GM19455 (cell line): ENCODE results near the gene ZNF385C.
"Not testable (repeated sequence)": the region's sequence is repeated elsewhere in the genome, so short reads cannot be mapped to it uniquely, and the experiment has no call there.

Experiments used
- ATAC-seq: cut with Tn5 transposase; IDR thresholded peaks from one replicate; pipeline ENCODE4 v1.9.1; 2021; ENCODE audit not compliant: unreplicated experiment

ZNF385C gene, protein sequence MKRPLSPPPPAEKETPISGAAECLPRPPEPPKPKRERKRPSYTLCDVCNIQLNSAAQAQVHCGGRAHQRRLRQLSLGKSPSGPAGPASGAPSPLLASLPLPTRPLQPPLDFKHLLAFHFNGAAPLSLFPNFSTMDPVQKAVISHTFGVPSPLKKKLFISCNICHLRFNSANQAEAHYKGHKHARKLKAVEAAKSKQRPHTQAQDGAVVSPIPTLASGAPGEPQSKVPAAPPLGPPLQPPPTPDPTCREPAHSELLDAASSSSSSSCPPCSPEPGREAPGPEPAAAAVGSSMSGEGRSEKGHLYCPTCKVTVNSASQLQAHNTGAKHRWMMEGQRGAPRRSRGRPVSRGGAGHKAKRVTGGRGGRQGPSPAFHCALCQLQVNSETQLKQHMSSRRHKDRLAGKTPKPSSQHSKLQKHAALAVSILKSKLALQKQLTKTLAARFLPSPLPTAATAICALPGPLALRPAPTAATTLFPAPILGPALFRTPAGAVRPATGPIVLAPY

DNA sequence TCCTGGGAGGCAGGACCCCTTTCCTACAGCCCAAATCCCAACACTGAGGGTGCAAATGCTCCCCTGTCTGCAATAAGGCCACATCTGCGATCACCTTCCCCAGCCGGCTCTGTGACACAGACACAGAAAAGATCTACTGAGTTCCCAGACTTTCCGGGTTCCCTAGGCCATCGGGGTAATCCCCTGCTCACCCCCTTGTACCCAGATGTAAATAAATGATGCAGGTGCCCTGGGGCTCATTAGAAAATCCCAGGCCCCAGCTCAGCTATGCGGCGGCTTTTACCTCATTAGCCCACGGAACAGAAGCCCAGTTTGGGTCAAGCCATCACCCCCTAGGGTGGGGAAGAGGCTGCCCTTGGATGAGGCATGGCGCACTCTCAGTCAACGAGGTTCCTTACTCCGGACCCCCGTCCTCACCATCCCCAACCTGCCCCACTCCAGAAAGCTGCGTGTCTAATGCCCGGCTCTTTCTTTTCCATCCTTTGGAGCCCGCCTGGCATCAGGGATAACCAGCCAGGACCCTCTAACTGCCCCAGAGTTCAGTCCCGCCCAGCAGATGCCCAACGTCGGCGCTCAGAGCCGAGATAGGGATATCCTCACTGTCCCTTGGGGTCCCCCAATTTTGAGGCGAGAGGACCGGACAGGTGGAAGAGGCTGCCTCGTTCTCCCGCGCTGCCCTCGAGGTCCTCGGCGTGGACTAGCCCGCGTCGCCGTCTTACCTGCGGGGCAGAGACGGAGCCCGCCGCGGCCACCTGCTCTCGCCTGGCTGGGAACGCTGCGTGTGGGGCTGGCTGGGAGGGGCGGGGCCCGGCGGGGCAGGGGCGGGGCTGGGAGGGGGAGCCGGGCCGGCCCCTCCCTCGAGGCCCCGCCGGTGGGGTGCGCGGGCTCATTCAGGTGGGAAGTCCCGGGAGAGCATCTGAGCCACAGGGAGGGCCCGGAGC is at the start of gene ZNF385C:
Gene ZNF385C (minus strand): TSS at position 783 of the 941 bp plus-strand sequence. CDS start 35,417 bp downstream, outside the sequence.
- ATAC-seq: no peak

DNA sequence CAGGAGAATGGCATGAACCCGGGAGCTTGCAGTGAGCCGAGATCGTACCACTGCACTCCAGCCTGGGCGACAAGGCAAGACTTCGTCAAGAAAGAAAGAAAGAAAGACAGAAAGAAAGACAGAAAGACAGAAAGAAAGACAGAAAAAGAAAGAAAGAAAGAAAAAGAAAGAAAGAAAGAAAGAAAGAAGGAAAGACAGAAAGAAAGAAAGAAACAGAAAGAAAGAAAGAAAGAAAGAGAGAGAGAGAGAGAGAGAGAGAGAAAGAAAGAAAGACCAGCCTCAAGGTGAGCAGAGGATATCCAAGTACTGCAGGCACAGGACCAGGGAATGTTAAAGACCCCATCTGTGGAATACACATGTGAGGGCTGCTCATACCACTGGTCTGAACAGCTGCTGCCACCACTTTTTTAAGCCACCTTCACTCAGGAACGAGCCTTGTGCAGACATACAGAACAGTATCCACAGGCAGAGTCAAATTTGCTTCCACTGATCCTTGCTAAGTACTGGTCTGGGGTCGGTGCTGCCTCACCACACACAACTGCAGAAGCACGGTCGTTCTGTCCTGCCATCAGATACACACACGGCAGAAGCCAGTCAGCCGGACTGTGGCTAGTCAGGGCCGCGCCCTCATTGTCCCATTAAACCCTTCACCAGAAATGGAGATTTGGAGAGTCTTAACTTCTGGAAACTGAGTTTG is 48.8 kb upstream of the ZNF385C start:
- ATAC-seq: no peak

DNA sequence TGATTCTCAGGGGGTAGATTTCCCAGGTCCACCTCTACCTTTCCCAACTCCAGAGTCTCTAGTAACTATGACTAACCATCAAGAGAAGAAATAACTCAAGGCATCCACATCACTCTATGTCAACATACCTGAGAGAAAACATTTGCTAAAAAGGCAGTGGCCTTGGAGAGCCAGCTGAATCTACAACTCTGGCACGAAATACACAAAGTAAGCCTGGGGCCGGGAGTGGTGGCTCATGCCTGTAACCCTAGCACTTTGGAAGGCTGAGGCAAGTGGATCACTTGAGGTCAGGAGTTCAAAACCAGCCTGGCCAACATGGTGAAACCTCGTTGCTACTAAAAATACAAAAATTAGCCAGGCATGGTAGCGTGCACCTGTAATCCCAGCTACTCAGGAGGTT is 44.9 kb upstream of the ZNF385C start:
- not testable (repeated sequence) for ATAC-seq

DNA sequence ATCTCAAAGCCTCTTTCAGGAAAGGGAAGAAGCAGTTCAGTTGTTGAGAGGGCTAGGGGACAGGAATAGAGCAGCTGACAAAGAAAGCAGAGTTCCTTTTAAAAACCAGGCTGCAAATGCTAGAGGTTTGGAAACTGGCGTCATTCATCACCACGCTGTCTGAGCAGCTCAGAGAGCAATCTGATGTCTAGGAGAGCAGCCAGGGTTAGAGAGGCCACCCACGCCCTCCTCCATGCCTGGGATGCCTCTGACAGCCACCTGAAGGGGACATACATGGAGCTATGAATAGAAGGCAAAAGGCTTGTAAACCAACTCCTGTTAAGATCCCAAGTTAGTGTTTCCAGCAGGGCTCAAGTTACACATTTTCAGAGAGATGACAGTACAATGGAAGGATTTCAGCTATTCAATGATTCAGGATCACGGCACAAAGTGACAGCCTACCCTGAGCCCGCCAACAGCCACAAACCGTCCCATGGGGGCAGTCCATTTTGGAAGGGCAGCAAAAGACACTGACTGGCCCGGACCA is 44.2 kb upstream of the ZNF385C start:
- ATAC-seq: no peak

GRCh38 chr17:42141382-42141781 is 43.1 kb upstream of the ZNF385C start:
- no peak for ATAC-seq

DNA sequence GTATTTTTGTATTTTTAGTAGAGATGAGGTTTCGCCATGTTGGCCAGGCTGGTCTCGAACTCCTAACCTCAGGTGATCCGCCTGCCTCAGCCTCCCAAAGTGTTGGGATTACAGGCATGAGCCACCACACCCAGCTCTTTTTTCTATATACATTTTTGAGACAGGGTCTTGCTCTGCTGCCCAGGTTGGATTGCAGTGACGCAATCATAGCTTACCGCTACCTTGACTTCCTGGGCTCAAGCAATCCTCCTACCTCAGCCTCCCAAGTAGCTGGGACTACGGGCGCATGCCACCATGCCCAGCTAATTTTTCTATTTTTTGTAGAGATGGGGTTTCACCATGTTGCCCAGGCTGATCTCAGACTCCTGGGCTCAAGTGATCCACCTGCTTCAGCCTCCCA is 42.4 kb upstream of the ZNF385C start:
- ATAC-seq: not testable (repeated sequence)

DNA sequence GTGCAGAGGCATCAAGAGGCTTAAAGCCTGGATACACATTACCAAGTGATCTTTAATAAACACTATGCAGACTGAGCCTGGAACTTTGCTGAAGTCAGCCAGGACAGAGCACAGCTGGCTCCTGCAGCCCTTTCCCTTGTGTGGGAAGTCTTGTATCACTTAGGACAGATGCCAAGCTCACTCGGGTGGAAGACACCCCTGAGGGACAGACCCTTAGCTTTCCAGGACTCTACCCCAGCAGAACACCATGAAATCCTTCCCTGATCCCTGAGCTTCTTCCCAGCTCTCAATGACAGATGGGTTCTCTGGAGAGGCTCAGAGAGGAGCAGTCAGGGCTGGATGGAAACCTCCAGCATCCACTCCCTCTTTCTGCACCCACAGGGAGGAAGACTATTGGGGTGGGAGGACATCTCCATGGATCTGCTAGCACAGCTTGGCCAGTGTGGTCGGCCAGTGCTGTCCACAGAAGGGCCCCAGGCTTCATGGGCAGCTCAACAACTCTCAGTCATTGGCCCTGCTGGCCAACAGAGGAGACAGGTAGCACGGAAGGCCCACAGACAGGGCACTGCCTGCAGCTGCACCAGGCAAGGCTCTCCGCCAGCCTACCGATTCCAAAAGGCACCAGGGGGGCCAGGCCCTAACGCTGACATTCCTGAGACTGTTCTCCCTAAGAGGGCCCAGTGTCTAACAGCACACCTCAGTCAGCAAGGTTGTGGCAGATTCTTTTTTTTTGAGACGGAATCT is 40.6 kb upstream of the ZNF385C start:
- ATAC-seq: no peak

DNA sequence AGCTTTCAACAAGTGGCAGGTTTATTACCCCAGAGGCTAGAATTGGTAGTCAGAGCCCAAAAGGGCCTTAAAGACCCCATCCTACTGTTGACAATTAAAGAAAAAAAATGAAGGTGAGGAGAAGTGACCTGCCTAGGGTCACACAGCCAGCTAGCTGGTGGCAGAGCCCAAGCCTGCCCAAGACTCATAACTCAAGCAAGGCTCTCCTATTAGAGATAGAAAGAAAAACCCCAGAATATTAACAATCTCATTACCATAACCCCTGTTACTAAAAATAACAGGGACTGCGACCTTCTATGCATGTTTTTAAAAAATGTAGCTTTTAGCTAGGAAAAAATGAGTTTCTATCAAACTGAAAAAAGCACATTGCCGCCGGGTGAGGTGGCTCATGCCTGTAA is 38.4 kb upstream of the ZNF385C start:
- no peak for ATAC-seq

GRCh38 chr17:42135664-42136653 is 37.7 kb upstream of the ZNF385C start:
- ATAC-seq: no peak

- no peak for ATAC-seq
Observed at GRCh38 chr17:42135151-42135550, 36.9 kb upstream of the ZNF385C start.

DNA sequence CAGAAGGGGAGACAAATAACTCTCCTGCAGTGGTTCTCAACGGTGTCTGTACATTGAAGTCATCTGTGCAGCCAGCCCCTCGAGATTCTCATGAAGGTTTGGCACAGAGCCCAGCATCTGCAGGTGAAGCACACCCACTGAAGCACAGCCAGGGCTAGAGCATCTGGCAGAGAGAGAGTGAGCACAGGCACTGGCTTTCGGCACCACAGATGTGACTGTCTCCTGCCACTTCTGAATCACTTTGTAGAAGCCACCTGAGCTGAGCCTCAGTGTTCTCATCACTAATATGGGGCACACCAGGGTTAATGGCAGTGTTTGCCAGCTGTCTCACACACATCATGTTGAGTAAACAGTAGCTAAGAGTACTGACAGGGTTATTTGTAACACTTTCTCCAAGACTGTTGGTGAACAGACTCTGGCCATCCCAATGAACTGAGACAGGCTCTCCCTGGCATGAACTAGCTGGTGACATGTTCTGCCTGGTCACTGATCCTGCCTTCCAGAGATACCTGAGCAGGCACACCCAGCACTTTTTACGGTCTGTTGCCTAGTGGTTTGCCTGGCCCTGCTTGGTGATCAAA is 35.3 kb upstream of the ZNF385C start:
- ATAC-seq: no peak

DNA sequence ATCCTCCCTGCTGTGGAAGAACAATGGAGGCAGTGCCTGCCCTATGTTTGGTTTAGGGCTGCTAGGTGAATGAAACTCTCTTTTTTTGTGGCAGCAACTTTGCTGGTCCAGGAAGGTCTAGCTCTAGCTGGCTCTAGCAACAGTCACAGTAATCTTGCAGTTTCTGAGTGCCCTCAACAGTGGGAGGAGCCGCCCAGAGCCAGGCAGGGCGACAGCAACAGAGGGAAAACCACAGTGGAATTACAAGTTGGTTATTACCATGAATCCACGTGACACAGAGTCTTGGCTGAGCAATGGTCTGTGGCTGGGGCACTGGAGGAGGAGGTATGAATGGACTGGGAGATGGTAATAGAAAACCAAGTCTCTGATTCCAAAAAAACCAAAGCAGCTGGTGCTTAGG is 34.7 kb upstream of the ZNF385C start:
- no peak for ATAC-seq

DNA sequence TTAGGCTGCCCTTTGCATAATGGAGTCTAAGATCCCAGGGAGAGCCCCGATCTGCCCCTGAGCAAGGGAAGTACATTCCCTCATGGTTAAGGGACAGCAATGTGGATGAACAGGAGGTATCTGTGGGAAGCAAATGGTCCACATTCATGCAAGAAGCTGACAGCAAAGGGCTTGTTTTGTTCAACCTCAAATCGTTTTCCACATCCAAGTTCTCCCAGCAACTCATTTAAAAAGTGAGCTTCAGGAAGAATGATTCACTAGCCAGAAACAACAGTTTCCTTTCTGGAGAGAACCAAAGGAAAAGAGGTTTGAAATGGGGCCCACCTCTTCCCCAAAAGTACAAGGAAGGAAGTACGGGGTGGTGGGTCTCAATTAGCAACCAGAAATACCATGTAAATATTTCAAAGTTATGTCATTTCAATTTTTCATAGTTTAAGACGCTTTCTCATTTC is 33.7 kb upstream of the ZNF385C start:
- ATAC-seq: no peak

DNA sequence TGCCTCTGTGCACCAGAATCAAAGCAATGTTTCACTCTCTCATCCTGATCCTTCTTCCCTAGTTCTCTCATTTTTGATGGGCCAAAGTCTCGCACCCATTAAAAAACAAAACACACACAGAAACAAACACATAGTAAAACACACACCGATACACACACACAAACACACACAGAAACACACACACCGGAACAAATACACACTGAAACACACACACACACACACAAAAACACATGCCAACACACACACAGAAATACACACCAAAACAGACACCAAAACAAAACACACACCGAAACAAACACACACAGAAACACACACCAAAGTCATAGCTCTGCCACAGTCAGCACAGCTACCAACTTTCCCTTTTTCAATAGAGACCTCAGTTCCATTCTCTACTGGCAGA is 33.0 kb upstream of the ZNF385C start:
- no peak for ATAC-seq

- no peak for ATAC-seq
Observed at GRCh38 chr17:42130310-42130936, 32.1 kb upstream of the ZNF385C start.

GRCh38 chr17:42129109-42129837 is 31.0 kb upstream of the ZNF385C start:
- no peak for ATAC-seq

DNA sequence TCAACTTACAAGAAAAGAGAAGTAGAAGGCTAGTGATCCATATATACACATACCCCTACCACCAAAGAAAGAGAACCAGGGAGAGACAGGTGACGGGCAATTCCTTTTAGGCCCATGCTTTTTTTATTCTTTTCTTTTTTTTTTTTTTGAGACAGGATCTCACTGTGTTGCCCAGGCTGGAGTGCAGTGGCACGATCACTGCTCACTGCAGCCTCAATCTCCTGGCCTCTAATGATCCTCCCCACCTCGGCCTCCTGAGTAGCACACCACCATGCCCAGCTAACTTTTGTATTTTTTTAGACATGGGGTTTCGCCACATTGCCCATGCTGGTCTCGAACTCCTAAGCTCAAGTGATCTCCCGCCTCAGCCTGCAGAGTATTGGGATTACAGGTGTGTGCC is 29.1 kb upstream of the ZNF385C start:
- no peak for ATAC-seq
